ENCODE measurements around the gene CTDSPL.

GRCh38 chr3:37922721-37923568 lies 61.3 kb downstream of the CTDSPL start:
- TF ChIP-seq CHD2 (IDR thresholded peaks at IDR 0.05; ENCODE audit: low read length) = no peak
- TF ChIP-seq ATF3 (IDR thresholded peaks at IDR 0.05; ENCODE audit: insufficient read depth, low read depth, low read length) = no peak
- TF ChIP-seq YY1 (IDR thresholded peaks at IDR 0.05; ENCODE audit: low read depth, low read length) = no peak
- no peak for TF ChIP-seq CTCF (IDR thresholded peaks at IDR 0.05; ENCODE audit: control extremely low read depth in 1 of 3, insufficient read depth in 1 of 3, low read depth in 1 of 3, low read length in 3 of 3)
- no peak for TF ChIP-seq JUN (IDR thresholded peaks at IDR 0.05; ENCODE audit: low read depth, low read length)
- no peak for TF ChIP-seq POLR2AphosphoS5 (IDR thresholded peaks at IDR 0.05; ENCODE audit: low read depth, low read length)
- no peak for TF ChIP-seq USF2 (IDR thresholded peaks at IDR 0.05; ENCODE audit: low read length)
- TF ChIP-seq MAFK (IDR thresholded peaks at IDR 0.05; ENCODE audit: low read depth, low read length) = no peak
- no peak for TF ChIP-seq POLR2A (IDR thresholded peaks at IDR 0.05; ENCODE audit: control extremely low read depth in 1 of 2, low read depth in 2 of 2, low read length in 2 of 2)
- TF ChIP-seq TBP (IDR thresholded peaks at IDR 0.05; ENCODE audit: low read depth, low read length) = no peak
- no peak for TF ChIP-seq CEBPB (IDR thresholded peaks at IDR 0.05; ENCODE audit: low read depth, low read length)
